Left forelimb (tissue), 1 donor: ENCODE data around the gene COL11A2.
A peak's percentile ranks its signal among the peaks of the same experiment; 100 is the strongest.

ENCODE experiments used
- DNase-seq: peaks from one replicate; pipeline ENCODE4 v3.0.0-alpha.2; 2018; ENCODE audit warnings: low spot score

Gene COL11A2

DNA sequence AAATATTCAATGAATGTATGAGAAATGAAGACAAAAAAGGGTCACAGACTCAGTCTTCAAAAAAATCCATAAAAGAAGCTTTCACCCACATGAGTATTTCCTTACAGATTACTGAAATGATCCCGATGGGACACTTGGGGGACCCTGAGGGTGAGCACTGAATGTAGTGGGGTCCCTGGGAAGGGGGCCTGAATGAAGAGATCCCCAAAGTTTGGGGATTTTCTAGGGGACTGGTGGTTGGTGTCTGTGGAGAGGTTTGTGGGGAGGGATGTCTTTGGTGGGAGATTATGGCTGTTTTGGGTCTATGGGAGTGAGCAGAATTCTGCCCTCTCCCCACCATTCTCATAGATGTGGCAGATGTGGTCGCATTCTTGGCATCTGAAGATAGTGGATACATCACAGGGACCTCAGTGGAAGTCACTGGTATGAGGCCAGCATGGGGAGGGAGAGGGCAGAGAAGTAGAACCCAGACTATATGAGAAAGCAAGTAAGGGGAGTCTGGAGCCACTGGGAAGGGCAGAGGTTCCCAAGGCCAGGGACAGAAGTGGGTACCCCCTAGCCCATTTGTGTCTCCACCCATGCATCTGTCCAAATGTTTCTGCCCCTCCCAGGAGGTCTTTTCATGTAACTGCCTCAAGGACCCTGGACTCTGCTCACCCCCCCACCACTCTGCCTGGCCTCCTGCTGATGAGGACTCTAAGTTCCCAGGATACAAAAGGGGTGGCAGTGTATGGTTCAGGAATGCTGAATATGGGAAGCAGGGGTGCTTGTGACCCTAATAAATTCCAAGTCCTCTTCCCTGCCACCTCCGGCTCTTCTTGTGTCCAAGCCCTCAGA lies 14.0 kb upstream of the COL11A2 start:
- no peak for DNase-seq

DNA sequence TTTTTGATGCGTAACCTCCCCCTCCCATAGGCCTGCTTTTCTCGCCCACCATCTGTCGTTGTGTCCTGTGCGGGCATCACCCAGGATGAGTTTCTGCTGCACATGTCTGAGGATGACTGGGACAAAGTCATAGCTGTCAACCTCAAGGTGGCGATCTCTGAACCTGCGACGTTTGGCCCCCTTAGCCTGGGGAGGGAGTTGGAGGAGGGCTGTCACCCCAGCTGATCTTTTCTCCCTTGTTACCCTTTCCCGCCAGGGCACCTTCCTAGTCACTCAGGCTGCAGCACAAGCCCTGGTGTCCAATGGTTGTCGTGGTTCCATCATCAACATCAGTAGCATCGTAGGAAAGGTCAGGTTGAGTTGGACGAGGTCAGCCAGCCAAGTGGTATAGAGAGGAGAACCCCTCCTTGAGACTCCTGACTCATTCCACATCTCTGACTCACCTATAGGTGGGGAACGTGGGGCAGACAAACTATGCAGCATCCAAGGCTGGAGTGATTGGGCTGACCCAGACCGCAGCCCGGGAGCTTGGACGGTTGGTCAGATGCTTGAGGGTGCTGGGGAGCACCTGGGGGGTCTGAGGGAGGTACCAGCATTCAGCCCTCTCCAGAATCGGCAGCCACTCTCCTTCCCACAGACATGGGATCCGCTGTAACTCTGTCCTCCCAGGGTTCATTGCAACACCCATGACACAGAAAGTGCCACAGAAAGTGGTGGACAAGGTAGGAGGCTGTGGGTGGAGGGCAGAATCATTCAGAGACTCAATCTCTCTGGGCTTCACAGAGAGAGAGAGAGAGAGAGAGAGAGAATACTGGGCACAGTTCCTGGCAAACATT lies 13.1 kb upstream of the COL11A2 start:
- DNase-seq = no peak

- peak; percentile 92 for DNase-seq
Observed at GRCh38 chr6:33204415-33205190, 12.3 kb upstream of the COL11A2 start, which contains the start of gene HSD17B8. TSS of gene HSD17B8 (plus strand) at chr6:33204655. CDS start at chr6:33204669, 14 bp downstream.

DNA sequence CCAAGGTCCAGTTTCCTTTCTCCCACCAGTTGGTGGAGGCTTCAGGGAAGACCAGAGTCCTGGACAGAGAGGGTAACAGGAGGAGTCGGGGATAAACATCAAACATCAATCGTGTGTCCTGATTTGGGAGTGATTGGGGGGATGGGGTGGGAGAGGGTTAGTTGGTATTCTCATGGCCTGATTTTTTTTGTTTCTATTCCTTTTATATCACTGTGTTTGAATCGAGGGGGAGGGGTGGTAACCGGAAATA lies 11.8 kb upstream of the COL11A2 start:
- no peak for DNase-seq

DNA sequence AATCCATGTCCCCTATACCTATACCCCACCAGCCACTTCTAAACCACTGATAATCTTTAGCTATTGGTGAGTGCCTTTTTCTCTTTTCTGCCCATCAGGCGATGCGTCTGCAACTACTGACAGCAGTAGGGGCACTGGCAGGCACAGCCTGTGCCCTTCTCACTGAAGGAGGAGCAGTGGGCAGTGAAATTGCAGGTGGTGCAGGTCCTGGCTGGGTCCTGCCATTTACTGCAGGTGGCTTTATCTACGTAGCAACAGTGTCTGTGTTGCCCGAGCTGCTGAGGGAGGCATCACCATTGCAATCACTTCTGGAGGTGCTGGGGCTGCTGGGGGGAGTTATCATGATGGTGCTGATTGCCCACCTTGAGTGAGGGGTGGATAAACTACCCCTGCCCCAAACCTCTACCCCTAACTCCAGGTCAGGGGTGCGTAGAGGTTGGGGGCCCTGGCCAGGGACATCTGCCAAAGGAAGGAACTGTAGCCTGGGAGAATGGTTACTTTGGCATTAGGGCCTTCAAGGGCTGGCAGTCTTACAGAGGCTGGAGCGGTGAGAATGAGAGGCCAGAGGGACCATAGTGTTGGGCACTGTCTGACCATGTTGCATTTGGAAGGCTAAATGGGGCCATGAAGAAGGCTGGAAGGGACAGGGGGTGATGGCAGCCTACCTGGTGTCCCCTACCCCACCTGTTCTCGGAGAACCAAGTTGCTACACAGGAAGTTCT lies 11.3 kb upstream of the COL11A2 start:
- DNase-seq = peak; percentile 55

GRCh38 chr6:33202799-33203198 lies 10.5 kb upstream of the COL11A2 start:
- peak; percentile 45 for DNase-seq

DNA sequence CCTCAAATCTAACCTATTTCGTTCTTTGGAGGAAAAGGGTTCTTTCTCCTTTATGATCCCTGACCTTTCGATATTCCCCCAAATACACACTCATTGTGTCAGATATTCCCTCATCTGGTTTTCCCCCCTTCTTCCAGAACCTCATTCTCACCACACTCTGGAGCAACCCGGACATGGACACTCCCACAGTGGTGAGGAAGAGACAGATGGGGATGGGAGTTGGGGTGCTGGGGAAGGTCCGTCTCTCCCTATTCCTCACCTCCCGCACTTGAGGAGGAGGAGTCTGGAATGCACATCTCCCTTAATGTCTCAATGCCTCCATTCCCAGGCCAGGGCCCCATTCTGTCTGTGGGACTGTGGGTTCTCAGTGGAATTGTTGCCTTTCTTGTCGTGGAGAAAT lies 9.7 kb upstream of the COL11A2 start:
- peak; percentile 31 for DNase-seq

DNA sequence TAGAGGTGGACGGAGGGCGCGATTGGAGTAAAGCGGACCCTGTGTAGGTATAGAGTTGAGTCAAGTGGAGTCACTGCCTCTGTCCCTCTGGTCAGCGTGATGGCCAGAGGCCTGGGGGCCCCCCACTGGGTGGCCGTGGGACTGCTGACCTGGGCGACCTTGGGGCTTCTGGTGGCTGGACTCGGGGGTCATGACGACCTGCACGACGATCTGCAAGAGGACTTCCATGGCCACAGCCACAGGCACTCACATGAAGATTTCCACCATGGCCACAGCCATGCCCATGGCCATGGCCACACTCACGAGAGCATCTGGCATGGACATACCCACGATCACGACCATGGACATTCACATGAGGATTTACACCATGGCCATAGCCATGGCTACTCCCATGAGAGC lies 8.9 kb upstream of the COL11A2 start:
- DNase-seq = no peak

DNA sequence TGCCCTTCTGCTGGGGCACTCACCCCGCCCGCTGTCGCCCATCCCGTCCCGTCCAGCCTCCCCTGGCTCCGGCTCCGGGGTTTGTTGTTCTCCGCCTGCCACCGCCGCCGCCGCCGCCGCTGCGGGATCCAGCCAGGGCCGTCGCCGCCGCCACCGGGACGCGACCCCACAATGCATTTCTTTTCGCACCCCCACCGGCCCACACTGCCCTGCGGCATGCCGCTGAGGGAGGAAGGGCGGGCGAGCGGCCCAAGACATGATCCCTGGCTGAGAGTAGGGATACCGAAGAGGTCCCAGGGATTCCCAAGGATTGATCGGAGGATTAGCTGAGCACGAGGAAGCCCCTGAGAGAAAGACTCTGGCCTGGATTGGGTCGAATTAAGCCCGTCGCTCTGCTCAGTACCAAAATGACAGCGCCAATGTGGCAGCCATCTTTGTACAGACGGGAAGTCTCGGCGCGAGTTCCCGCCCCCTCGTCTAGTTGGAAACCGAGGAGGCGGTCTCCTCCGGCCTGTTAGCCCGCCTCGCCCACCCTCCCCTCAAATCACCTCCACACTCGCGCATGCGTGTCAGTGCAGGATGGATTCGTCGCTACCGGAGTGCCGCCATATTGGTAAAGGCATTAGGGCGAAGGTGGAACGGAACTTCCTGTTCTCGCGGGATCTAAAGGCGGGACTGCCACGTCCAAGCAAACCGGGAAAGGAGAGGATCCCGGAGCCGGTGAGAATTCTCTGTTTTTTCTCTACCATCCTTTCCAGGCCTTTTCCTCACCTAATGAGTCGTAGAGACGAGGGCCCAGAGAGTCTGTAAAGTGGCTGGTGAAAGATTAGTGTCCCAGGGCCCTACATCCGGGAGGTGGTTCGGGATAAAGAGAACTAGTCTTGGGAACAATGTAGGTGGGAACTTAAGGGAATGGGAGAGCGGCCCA lies 8.2 kb upstream of the COL11A2 start, which contains the start of the genes RXRB and SLC39A7:
Gene RXRB (minus strand): TSS at position 447 of the 928 bp plus-strand sequence. CDS start 189 bp downstream, at position 258.
Gene SLC39A7 (plus strand): TSS at position 649 of the 928 bp plus-strand sequence. CDS start 379 bp downstream, outside the sequence.
- peak; percentile 98 for DNase-seq

GRCh38 chr6:33199687-33200218 lies 7.5 kb upstream of the COL11A2 start:
- no peak for DNase-seq

DNA sequence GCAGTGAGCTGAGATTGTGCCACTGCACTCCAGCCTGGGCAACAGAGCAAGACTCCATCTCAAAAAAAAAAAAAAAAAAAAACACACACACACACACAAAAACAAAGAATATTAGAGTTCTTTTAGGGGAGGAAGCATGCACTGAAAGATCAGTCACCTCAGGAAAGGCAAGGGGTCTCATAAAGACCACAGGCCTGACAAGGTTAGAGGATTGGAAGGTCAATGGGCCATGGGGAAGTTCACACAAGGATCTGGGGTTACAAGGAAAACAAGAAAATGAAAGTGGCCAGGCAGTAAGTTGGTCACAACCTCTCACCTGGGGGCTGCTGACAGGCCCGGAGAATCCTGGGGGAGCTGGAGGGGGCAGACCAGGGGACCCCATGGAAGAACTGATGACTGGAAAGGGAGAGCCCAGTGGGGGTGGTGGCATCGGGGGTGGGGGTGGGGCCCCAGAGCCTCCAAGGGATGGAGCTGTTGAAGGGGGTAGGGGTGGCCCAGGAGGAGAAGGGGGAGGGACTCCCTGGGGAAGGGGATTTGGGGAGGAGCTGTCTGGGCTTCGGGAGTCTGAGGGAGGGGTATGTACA lies 6.7 kb upstream of the COL11A2 start:
- no peak for DNase-seq

DNA sequence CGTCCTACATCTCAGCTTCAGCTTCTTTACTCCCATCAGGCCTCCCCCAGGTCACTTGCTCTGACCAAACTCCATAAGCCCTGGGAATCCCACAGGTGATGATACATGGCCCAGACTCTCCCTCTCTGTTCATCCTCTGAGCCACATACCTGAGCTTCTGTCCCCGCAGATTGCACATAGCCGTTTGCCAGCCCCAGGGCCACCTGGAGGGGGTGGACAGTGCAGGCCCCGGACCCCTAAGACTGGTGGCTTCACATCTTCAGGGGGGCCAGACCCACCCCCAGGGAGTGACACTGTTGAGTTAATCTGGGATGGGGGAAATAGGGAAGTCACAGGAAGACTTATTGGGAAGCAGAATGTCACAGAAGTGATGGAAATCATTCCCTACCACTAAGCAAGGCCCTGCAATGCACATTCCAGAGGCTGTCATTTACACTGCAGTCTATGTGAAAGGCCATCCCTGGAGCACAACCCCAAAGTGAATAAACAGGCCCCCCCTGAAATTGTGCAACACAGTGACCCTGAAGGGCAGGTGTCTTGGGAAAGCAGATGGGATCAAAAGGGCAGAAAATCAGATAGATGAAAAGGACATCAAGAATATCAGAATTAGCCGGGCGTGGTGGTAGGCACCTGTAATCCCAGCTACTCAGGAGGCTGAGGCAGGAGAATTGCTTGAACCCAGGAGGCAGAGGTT lies 6.0 kb upstream of the COL11A2 start:
- DNase-seq = no peak

- DNase-seq = no peak
Observed at GRCh38 chr6:33197431-33198048, 5.3 kb upstream of the COL11A2 start.

DNA sequence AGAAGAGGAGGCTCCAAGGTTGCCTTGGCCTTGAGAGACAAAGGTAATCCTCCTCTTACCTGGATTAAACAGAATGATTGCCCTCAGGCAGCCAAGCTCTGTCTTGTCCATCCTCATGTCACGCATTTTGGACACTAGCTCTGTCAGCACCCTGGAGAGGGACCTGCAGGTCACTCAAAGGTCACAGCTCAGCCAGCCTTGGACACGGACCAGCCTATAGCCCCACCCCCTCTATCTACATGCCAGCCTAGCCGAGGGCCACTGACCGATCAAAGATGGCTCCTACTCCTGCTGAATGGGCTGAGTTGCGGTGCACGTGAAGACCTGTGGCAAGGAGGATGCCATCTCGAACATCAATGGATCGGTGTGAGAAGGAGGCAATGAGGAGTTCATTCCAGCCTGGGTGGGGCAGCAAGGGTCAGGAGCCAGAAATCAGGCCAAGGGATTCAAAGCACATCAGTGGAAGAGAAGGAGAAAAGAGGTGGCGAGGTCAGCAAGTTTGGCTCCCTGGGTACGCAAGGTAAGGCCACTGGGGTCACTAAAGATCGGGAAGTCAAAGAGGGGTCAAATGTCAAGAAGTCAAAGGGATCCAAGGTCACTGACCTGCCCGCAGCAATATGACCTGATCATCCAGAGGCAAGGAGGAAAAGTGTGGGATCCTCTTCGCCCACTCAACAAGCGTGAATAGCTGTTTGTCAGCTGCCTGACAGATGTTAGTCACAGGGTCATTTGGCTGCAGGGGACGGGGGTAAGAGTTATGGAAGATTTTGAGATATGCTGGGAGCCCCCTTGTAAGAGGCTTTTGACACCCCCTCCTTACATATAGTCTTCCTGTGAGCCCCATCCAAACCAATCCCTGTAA lies 3.3 kb upstream of the COL11A2 start:
- DNase-seq = no peak

DNA sequence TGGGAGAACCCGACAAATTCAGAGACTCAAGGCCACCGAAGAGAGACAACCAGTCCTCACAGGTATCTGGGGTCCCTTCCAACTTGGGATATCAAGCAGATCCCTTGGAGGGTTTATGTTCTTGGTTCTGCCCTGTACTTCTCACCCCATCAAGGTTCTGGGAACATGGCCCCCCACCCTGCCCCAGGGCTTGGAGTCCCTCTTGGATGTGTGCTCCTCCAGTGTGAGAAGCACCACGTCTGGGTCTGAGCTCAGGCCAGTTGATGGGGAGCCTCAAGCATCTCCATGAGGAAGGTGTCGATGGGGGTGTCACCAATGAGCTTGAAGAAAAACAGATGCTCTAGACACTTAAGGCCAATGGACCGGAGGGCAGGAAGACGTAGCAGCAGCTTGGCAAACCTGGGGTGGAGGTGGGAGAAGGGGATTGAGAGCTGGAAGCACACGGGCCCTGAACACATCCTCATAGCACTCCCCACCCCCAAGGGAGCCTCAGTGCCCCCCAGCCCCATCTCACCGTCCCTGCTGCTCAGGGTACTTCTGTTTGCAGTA lies 2.2 kb upstream of the COL11A2 start:
- no peak for DNase-seq

DNA sequence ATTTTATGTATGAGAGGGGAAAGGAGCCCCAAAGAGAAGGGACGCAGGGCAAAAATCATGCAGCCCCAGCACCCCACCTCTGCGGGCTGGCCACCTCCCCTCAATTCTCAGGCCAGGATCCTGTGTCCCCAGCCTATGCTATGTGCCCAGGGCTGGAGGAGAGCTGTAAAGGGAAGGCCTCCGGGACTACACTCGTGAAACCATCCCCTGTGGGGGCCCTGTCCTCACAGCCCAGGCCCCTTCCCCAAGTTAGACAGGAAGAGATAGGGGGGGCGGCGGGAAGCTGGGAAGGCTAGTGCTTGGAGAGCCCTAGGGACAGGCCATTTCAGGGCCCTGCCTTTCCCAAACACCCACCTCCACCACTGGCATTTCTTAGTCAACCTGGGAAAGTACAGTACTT lies 1.4 kb upstream of the COL11A2 start:
- DNase-seq = no peak
